WTC11 (cell line): ENCODE measurements around the gene DRC1. TPM values are rescaled to one million over a fixed set of nuclear protein-coding genes. Genes with fewer than 3 reads are reported as not detected.

ENCODE experiments used
- ATAC-seq: fragments of 200-7000 bp; cut with Tn5 transposase; 2 replicates; pipeline ENCODE4 v1.10.0; 2021; ENCODE audit warnings: mild to moderate bottlenecking, moderate library complexity
- CTCF ChIA-PET: fragments of 300-600 bp; sonication (Branson Sonifier 250); formaldehyde crosslinking; loops from one replicate; lab custom pipeline; 2021; ENCODE audit warnings: antibody characterized with exemption; lab: Charles Lee
- POLR2A ChIA-PET: fragments of 350-600 bp; sonication (Branson Sonifier 250); formaldehyde crosslinking; loops from one replicate; lab custom pipeline; 2021; ENCODE audit warnings: antibody characterized with exemption; lab: Charles Lee
- DNase-seq: peaks from one replicate; pipeline ENCODE4 v3.0.0; 2021; ENCODE audit warnings: low spot score
- H3K27ac Mint-ChIP-seq: 2 replicates; pipeline ENCODE4 v1.8.0; 2021; ENCODE audit warnings: mixed read lengths
- H3K27me3 Mint-ChIP-seq: 2 replicates; pipeline ENCODE4 v1.8.0; 2021; ENCODE audit warnings: low read depth, mild to moderate bottlenecking, moderate library complexity, mixed read lengths
- H3K36me3 Mint-ChIP-seq: 2 replicates; pipeline ENCODE4 v1.8.0; 2021; ENCODE audit warnings: mixed read lengths
- H3K4me1 Mint-ChIP-seq: 2 replicates; pipeline ENCODE4 v1.8.0; 2022; ENCODE audit warnings: mixed read lengths
- H3K4me3 Mint-ChIP-seq: 2 replicates; pipeline ENCODE4 v1.8.0; 2021; ENCODE audit warnings: mild to moderate bottlenecking, moderate library complexity, mixed read lengths
- H3K9me3 Mint-ChIP-seq: 2 replicates; pipeline ENCODE4 v1.8.0; 2021; ENCODE audit warnings: mixed read lengths
- ATF3 ChIP-seq: sonication (generic); formaldehyde crosslinking; conservative IDR thresholded peaks from 2 replicates; pipeline ENCODE4 v1.8.1; 2022; ENCODE audit warnings: mild to moderate bottlenecking, missing genetic modification reagents
- CDX4 ChIP-seq: fragments of 250-450 bp; sonication (Bioruptor Pico); IDR thresholded peaks from 2 replicates; pipeline ENCODE4 v1.9.0; 2021; ENCODE audit warnings: moderate library complexity, mild to moderate bottlenecking, inconsistent platforms, borderline replicate concordance
- ESRRA ChIP-seq: sonication (generic); formaldehyde crosslinking; IDR thresholded peaks from 2 replicates; pipeline ENCODE4 v1.8.1; 2022; ENCODE audit warnings: mild to moderate bottlenecking, missing genetic modification reagents, borderline replicate concordance
- FOXJ3 ChIP-seq: sonication (generic); formaldehyde crosslinking; IDR thresholded peaks from 2 replicates; pipeline ENCODE4 v1.9.0; 2021; ENCODE audit warnings: missing genetic modification reagents, mild to moderate bottlenecking, borderline replicate concordance
- FOXK1 ChIP-seq: sonication (generic); formaldehyde crosslinking; IDR thresholded peaks from 2 replicates; pipeline ENCODE4 v1.8.0; 2022; ENCODE audit warnings: mild to moderate bottlenecking, moderate library complexity, missing genetic modification reagents
- KAT7 ChIP-seq: sonication (generic); formaldehyde crosslinking; IDR thresholded peaks from 2 replicates; pipeline ENCODE4 v1.8.1; 2023; ENCODE audit warnings: missing genetic modification reagents, mild to moderate bottlenecking, borderline replicate concordance
- NFE2L1 ChIP-seq: sonication (generic); formaldehyde crosslinking; IDR thresholded peaks from 2 replicates; pipeline ENCODE4 v1.8.1; 2023; ENCODE audit warnings: missing genetic modification reagents
- NR1H2 ChIP-seq: sonication (generic); formaldehyde crosslinking; IDR thresholded peaks from 2 replicates; pipeline ENCODE4 v1.9.0; 2021; ENCODE audit warnings: mild to moderate bottlenecking, moderate library complexity, missing genetic modification reagents
- OVOL2 ChIP-seq: fragments of 250-450 bp; sonication (Bioruptor Pico); IDR thresholded peaks from 2 replicates; pipeline ENCODE4 v1.9.0; 2021; ENCODE audit warnings: mild to moderate bottlenecking, borderline replicate concordance
- PREB ChIP-seq: sonication (generic); formaldehyde crosslinking; IDR thresholded peaks from 2 replicates; pipeline ENCODE4 v1.8.1; 2022; ENCODE audit warnings: mild to moderate bottlenecking, missing genetic modification reagents, moderate library complexity, borderline replicate concordance
- TEAD4 ChIP-seq: sonication (generic); formaldehyde crosslinking; IDR thresholded peaks from 2 replicates; pipeline ENCODE4 v1.8.0; 2022; ENCODE audit warnings: mild to moderate bottlenecking, missing genetic modification reagents
- TP53 ChIP-seq: sonication (generic); formaldehyde crosslinking; IDR thresholded peaks from 2 replicates; pipeline ENCODE4 v1.8.1; 2023; ENCODE audit warnings: mild to moderate bottlenecking, missing genetic modification reagents
- ZNF317 ChIP-seq: sonication (generic); formaldehyde crosslinking; IDR thresholded peaks from 2 replicates; pipeline ENCODE4 v1.8.1; 2023; ENCODE audit warnings: low read depth, mild to moderate bottlenecking, moderate library complexity, missing genetic modification reagents, borderline replicate concordance
- ZNF423 ChIP-seq: fragments of 250-450 bp; sonication (Bioruptor Pico); IDR thresholded peaks from 2 replicates; pipeline ENCODE4 v2.1.2; 2022; ENCODE audit warnings: mild to moderate bottlenecking, moderate library complexity
- total RNA-seq: library from RNA; stranded (reverse); gene quantifications from 3 replicates; pipeline ENCODE4 v1.2.3, GENCODE V29; 2021
- TF ChIP-seq, protein P1 (sequence below): sonication (generic); formaldehyde crosslinking; IDR thresholded peaks from 2 replicates; pipeline ENCODE4 v1.8.0; 2022; ENCODE audit warnings: mild to moderate bottlenecking, missing genetic modification reagents
- TF ChIP-seq, protein P2 (sequence below): sonication (generic); formaldehyde crosslinking; IDR thresholded peaks from 2 replicates; pipeline ENCODE4 v1.8.1; 2022; ENCODE audit warnings: low read depth, missing genetic modification reagents, borderline replicate concordance
- TF ChIP-seq, protein P3 (sequence below): sonication (generic); formaldehyde crosslinking; IDR thresholded peaks from 2 replicates; pipeline ENCODE4 v1.8.1; 2023; ENCODE audit warnings: mild to moderate bottlenecking, moderate library complexity, missing genetic modification reagents

DRC1 gene
- total RNA-seq, 1 experiment from 2014 or later, result 0.55 TPM

DNA sequence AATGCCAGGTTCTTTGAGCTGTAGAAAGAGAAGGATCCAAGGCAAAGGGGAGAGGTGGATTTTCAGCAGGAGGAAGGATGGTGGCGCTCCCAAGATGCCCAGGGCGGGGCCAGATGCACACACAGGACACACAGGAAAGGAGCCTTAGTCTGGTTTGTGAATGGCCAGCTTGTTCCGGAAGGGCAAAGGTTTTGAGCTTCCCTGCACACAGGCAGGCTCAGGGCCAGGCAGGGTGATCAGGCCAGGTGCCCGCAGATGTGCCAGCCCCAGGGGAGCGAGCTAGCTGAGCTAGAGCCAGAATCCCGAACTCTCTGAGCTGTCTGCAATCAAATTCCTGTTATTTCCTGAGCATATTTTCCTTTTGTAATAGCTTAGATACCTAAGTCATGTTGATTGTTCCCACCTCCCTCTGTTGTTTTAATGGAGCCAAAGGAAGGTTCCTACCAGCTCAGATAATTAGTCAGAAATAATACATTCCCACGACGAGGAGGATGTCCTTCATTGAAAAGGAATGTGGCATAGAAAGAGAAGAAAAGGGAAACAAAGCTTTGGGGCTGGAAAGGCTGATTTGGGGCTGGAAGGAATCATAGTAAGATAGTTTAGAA, 89.9 kb downstream of the DRC1 start:
- peaks cover 10% of the 10 kb centered on the region for H3K4me1 Mint-ChIP-seq
- CTCF ChIA-PET, result interaction anchor here (0.9 to 2.9 kb wide), 6 partner anchors 12 to 86 kb away, joined by 3 to 18 read pairs (median 4); no protein-coding TSS in a partner anchor
- no peak overlapping the region for H3K4me3 Mint-ChIP-seq
- TF ChIP-seq, protein P1, sequence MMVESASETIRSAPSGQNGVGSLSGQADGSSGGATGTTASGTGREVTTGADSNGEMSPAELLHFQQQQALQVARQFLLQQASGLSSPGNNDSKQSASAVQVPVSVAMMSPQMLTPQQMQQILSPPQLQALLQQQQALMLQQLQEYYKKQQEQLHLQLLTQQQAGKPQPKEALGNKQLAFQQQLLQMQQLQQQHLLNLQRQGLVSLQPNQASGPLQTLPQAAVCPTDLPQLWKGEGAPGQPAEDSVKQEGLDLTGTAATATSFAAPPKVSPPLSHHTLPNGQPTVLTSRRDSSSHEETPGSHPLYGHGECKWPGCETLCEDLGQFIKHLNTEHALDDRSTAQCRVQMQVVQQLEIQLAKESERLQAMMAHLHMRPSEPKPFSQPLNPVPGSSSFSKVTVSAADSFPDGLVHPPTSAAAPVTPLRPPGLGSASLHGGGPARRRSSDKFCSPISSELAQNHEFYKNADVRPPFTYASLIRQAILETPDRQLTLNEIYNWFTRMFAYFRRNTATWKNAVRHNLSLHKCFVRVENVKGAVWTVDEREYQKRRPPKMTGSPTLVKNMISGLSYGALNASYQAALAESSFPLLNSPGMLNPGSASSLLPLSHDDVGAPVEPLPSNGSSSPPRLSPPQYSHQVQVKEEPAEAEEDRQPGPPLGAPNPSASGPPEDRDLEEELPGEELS (CRISPR knock-in tag), result no peak
- TF ChIP-seq NR1H2 (CRISPR knock-in tag), result no peak
- no peak for TF ChIP-seq ATF3
- no peak for TF ChIP-seq FOXJ3 (CRISPR knock-in tag)
- TF ChIP-seq CDX4 (CRISPR knock-in tag), result no peak
- TF ChIP-seq ZNF317, result no peak
- no peak for TF ChIP-seq TP53 (CRISPR knock-in tag)
- no peak for TF ChIP-seq TEAD4 (CRISPR knock-in tag)
- TF ChIP-seq FOXK1, result no peak
- no peak for TF ChIP-seq PREB (CRISPR knock-in tag)
- no peak for TF ChIP-seq ZNF423 (CRISPR knock-in tag)
- TF ChIP-seq, protein P2, sequence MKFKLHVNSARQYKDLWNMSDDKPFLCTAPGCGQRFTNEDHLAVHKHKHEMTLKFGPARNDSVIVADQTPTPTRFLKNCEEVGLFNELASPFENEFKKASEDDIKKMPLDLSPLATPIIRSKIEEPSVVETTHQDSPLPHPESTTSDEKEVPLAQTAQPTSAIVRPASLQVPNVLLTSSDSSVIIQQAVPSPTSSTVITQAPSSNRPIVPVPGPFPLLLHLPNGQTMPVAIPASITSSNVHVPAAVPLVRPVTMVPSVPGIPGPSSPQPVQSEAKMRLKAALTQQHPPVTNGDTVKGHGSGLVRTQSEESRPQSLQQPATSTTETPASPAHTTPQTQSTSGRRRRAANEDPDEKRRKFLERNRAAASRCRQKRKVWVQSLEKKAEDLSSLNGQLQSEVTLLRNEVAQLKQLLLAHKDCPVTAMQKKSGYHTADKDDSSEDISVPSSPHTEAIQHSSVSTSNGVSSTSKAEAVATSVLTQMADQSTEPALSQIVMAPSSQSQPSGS (CRISPR knock-in tag), result no peak
- no peak for TF ChIP-seq ESRRA (CRISPR knock-in tag)
- TF ChIP-seq KAT7 (CRISPR knock-in tag), result no peak
- TF ChIP-seq, protein P3, sequence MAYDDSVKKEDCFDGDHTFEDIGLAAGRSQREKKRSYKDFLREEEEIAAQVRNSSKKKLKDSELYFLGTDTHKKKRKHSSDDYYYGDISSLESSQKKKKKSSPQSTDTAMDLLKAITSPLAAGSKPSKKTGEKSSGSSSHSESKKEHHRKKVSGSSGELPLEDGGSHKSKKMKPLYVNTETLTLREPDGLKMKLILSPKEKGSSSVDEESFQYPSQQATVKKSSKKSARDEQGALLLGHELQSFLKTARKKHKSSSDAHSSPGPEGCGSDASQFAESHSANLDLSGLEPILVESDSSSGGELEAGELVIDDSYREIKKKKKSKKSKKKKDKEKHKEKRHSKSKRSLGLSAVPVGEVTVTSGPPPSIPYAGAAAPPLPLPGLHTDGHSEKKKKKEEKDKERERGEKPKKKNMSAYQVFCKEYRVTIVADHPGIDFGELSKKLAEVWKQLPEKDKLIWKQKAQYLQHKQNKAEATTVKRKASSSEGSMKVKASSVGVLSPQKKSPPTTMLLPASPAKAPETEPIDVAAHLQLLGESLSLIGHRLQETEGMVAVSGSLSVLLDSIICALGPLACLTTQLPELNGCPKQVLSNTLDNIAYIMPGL (CRISPR knock-in tag), result no peak
- no peak for TF ChIP-seq OVOL2 (CRISPR knock-in tag)
- TF ChIP-seq NFE2L1 (CRISPR knock-in tag), result no peak
- no peaks in the 10 kb centered on the region; the same call in 1 of the 2 replicates for H3K27me3 Mint-ChIP-seq
- H3K36me3 Mint-ChIP-seq, result no peaks in the 10 kb centered on the region
- ATAC-seq (no peak), DNase-seq (no peak)
- H3K9me3 Mint-ChIP-seq, result no peaks in the 10 kb centered on the region
- POLR2A ChIA-PET, result no interaction called here
- no peak overlapping the region for H3K27ac Mint-ChIP-seq
